Prostate gland (tissue), 2 donors: ENCODE results near the gene MXRA8.

Source experiments
- CTCF ChIP-seq, 4 experiments: fragments of 200-600 bp in 2 of 4; fragments of 450-650 bp in 2 of 4; sonication (generic) in 2 of 4; IDR thresholded peaks; 1 replicate in 3 of 4; 2 replicates in 1 of 4; pipeline ENCODE4 v1.5.1; 2016 to 2019; ENCODE audit warnings: antibody characterized with exemption in 4 of 4, mild to moderate bottlenecking in 2 of 4, moderate library complexity in 2 of 4
- POLR2AphosphoS5 ChIP-seq: sonication (generic); formaldehyde crosslinking; IDR thresholded peaks from one replicate; pipeline ENCODE4 v1.6.1; 2017; ENCODE audit warnings: antibody characterized with exemption

DNA sequence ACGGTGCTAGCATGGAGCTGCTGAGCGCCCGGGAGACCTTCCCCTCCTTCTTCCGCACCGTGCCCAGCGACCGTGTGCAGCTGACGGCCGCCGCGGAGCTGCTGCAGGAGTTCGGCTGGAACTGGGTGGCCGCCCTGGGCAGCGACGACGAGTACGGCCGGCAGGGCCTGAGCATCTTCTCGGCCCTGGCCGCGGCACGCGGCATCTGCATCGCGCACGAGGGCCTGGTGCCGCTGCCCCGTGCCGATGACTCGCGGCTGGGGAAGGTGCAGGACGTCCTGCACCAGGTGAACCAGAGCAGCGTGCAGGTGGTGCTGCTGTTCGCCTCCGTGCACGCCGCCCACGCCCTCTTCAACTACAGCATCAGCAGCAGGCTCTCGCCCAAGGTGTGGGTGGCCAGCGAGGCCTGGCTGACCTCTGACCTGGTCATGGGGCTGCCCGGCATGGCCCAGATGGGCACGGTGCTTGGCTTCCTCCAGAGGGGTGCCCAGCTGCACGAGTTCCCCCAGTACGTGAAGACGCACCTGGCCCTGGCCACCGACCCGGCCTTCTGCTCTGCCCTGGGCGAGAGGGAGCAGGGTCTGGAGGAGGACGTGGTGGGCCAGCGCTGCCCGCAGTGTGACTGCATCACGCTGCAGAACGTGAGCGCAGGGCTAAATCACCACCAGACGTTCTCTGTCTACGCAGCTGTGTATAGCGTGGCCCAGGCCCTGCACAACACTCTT is 26.2 kb downstream of the MXRA8 start:
- TF ChIP-seq CTCF (IDR thresholded peaks at IDR 0.05) (no peak), POLR2AphosphoS5 (no peak)
